Spleen (tissue), 7 donors: ENCODE measurements around the gene DDX41.

Experiments used
- CTCF ChIP-seq, 11 experiments: fragments of 200-600 bp in 7 of 11; fragments of 450-650 bp in 4 of 11; sonication (generic) in 4 of 11; IDR thresholded peaks in 8 of 11; conservative IDR thresholded peaks in 3 of 11; 1 replicate in 7 of 11; 2 replicates in 4 of 11; pipeline versions ENCODE4 v1.4.0 to v1.8.0; 2016 to 2021; ENCODE audit warnings: antibody characterized with exemption in 11 of 11, inconsistent platforms in 4 of 11, mild to moderate bottlenecking in 1 of 11
- POLR2A ChIP-seq, 3 donors: fragments of 450-650 bp; IDR thresholded peaks; one replicate each; pipeline ENCODE4 v1.5.1; 2017; ENCODE audit warnings: antibody characterized with exemption in 3 of 3, mild to moderate bottlenecking in 1 of 3
- donor health status: DM: no; HTN: no; CAD: no; lungs with moderate emphysema.
- donor health status: DM: no; HTN: no; CAD: no.
- donor health status: DM: no; HTN: no; CAD: no.

- no peak for TF ChIP-seq CTCF (IDR thresholded peaks at IDR 0.05 in 8 of 11, conservative IDR thresholded peaks at IDR 0.05 in 3 of 11)
- TF ChIP-seq POLR2A (IDR thresholded peaks at IDR 0.05), result no peak
Measured at GRCh38 chr5:177468329-177468684, 48.5 kb downstream of the DDX41 start.
